NCI-H1930 (cell line): Measurements from ENCODE around the gene RAB20.
"Not testable (repeated sequence)": the region's sequence is repeated elsewhere in the genome, so short reads cannot be mapped to it uniquely, and the experiment has no call there.

Experiments
- DNase-seq, 2 experiments: peaks; one replicate each; lab custom pipeline; 2025; lab: John Stamatoyannopoulos, UW

RAB20 gene

GRCh38 chr13:110575322-110576069, 14.0 kb upstream of the RAB20 start:
- no peak for DNase-seq

- DNase-seq: no peak
Measured at GRCh38 chr13:110574161-110574560, 12.6 kb upstream of the RAB20 start.

GRCh38 chr13:110572778-110573118, 11.2 kb upstream of the RAB20 start:
- no peak for DNase-seq

- no peak for DNase-seq
Measured at GRCh38 chr13:110571896-110572777, 10.6 kb upstream of the RAB20 start.

- DNase-seq: no peak
Measured at GRCh38 chr13:110570886-110571285, 9.4 kb upstream of the RAB20 start.

GRCh38 chr13:110569962-110570361, 8.4 kb upstream of the RAB20 start:
- not testable (repeated sequence) for DNase-seq

GRCh38 chr13:110568612-110569011, 7.1 kb upstream of the RAB20 start:
- DNase-seq: no peak

GRCh38 chr13:110566171-110566570, 4.6 kb upstream of the RAB20 start:
- no peak for DNase-seq

GRCh38 chr13:110565296-110565695, 3.8 kb upstream of the RAB20 start:
- no peak for DNase-seq

- DNase-seq: no peak
Measured at GRCh38 chr13:110564472-110564985, 3.0 kb upstream of the RAB20 start.

GRCh38 chr13:110563463-110563774, 1.9 kb upstream of the RAB20 start:
- no peak for DNase-seq

GRCh38 chr13:110562696-110563462, 1.4 kb upstream of the RAB20 start:
- DNase-seq: no peak

GRCh38 chr13:110562036-110562597, 595 bp upstream of the RAB20 start:
- DNase-seq: no peak

GRCh38 chr13:110560601-110561343, 750 bp downstream of the RAB20 start:
- no peak for DNase-seq

- no peak for DNase-seq
Measured at GRCh38 chr13:110559986-110560385, 1.5 kb downstream of the RAB20 start.

GRCh38 chr13:110559429-110559943, 2.0 kb downstream of the RAB20 start:
- no peak for DNase-seq

- no peak for DNase-seq
Measured at GRCh38 chr13:110557610-110558305, 3.8 kb downstream of the RAB20 start.

GRCh38 chr13:110557082-110557481, 4.4 kb downstream of the RAB20 start:
- DNase-seq: no peak

GRCh38 chr13:110556224-110556606, 5.3 kb downstream of the RAB20 start:
- DNase-seq: no peak

GRCh38 chr13:110555601-110556223, 5.8 kb downstream of the RAB20 start:
- DNase-seq: no peak
